GM18867 (cell line): Measurements from ENCODE around the gene CFAP90.

Source experiments
- ATAC-seq: cut with Tn5 transposase; IDR thresholded peaks from one replicate; pipeline ENCODE4 v1.9.1; 2021; ENCODE audit warnings: mild to moderate bottlenecking, moderate library complexity; ENCODE audit not compliant: unreplicated experiment

CFAP90 gene

GRCh38 chr5:7850395-7851239 lies at the start of gene CFAP90:
Gene CFAP90, minus strand, starts transcription at chr5:7851133. Its CDS starts 112 bp downstream, at chr5:7851021.
- no peak for ATAC-seq

- ATAC-seq, result peak; percentile 81
These were observed 46.2 kb upstream of the CFAP90 start for GRCh38 chr5:7897014-7897600.

GRCh38 chr5:7894860-7895259 lies 43.9 kb upstream of the CFAP90 start:
- ATAC-seq, result peak; percentile 93

GRCh38 chr5:7894439-7894838 lies 43.5 kb upstream of the CFAP90 start:
- ATAC-seq, result peak; percentile 20

DNA sequence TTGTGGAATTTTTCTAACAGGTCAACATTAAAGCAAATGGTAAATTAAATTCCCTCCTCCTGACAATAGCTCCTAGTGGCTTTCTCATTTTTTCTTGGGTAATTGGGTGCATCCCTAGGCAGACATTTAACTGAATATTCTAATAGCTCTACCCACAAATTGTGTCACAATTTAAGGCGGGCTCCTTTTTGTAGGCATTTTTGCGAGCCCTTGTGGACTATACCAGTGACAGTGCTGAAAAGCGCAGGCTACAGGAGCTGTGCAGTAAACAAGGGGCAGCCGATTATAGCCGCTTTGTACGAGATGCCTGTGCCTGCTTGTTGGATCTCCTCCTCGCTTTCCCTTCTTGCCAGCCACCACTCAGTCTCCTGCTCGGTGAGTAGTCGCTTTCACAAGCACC lies 38.0 kb upstream of the CFAP90 start:
- no peak for ATAC-seq

DNA sequence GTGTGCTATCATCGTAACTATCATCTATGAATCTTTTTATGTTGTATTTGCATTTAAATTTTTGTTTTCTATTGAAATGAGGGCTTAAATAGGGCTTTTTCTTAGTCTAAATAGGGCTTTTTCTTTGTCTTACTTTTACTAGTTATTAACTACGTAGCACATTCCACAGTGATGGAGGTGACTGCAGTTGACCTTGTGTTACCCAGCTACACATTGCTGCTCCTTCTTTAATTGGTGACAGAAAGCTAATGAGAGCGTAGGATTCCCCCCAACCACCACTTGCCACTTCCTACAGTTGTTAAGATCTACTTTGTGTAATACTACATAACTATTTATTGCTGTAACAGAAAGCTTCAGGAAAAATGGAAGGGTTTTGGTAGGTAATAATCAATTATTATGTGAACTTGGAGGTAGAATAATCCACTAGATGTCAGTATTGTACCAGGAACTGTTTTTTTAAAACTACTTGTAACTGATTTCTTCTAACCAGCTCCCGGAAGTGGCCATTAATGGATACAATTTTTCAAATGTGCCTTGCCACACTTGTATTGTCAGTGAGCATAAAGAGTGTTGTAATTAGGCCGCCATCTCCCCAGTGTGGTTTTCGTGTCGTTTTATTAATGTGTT lies 36.0 kb upstream of the CFAP90 start:
- peak; percentile 75 for ATAC-seq

GRCh38 chr5:7884491-7885267 lies 33.7 kb upstream of the CFAP90 start:
- ATAC-seq, result no peak

GRCh38 chr5:7882926-7883325 lies 32.0 kb upstream of the CFAP90 start:
- no peak for ATAC-seq

DNA sequence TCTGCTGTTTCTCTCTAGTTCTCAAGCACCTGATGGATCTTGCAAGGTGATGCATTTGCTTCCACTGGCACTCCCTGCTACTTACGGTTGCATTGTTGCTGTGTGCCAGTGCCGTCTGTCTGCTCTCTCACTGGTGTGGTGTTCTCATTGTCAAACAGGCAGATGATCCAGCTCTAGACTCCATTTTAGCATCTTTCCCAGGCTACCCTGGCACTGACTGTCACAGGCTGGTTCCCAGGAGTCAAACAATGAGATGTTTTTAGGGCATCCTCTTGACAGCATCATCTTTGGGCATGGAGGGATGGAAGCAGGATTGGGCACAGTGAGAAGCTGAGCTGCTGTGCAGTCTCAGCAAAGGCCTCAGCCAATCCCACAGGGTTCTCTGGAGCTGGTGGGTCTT lies 30.9 kb upstream of the CFAP90 start:
- ATAC-seq, result no peak

DNA sequence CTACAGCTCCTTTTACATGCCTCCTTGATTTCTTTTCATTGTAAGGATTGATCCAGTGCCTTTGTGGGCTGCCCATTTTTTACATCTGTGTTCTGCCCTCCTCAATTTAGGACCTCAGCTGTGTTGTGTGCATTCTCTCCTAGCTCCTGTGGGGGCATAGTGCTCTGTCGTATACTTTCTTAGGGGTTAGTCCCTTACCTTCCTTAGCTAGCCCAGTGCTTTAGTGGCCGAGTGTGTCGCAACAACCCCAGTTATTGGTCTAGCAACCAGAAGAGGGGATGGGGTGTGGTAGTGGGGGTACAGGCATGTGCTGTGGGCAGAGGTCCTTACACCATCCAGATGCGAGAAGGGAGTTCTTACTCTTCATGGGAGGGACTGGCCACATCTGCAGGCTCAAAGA lies 30.2 kb upstream of the CFAP90 start:
- ATAC-seq, result no peak

GRCh38 chr5:7878381-7878873 lies 27.5 kb upstream of the CFAP90 start:
- ATAC-seq, result peak; percentile 94

DNA sequence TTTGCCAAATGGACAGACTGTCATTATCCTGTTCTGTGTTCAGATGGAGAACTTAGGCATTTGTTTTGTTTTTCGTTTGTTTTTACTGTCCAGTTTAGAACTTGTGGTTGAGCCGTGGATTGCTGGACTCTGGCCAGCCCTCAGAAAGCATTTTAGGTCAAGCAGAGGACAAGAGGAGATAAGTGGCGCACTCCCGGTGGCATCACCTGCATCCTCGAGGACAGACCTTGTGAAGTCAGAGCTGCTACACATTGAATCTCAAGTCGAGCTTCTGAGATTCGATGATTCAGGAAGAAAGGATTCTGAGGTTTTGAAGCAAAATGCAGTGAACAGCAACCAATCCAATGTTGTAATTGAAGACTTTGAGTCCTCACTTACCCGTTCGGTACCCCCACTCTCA lies 26.9 kb upstream of the CFAP90 start:
- ATAC-seq, result no peak

- ATAC-seq, result peak; percentile 61
These were observed 25.9 kb upstream of the CFAP90 start for GRCh38 chr5:7876867-7877266.

- no peak for ATAC-seq
These were observed 24.2 kb upstream of the CFAP90 start for GRCh38 chr5:7875151-7875550.

DNA sequence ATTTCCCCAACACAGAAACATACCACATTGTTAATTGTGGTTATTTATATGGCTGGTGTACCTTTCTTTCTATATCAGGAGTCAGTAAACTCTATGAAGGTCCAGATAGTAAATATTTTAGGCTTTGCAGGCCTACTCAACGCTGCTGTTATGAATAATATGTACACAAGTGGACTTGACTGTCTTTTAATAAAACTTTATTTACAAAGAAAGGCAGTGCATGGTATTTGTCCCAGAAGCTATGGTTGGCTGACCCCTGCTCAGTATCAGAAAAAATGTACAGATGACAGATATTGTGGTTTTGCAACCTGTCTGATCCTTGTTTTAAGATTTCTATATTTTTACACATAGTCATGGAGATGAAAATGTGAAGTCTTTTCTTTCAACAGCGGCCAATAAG lies 23.7 kb upstream of the CFAP90 start:
- no peak for ATAC-seq

GRCh38 chr5:7873216-7873615 lies 22.3 kb upstream of the CFAP90 start:
- ATAC-seq, result peak; percentile 19

DNA sequence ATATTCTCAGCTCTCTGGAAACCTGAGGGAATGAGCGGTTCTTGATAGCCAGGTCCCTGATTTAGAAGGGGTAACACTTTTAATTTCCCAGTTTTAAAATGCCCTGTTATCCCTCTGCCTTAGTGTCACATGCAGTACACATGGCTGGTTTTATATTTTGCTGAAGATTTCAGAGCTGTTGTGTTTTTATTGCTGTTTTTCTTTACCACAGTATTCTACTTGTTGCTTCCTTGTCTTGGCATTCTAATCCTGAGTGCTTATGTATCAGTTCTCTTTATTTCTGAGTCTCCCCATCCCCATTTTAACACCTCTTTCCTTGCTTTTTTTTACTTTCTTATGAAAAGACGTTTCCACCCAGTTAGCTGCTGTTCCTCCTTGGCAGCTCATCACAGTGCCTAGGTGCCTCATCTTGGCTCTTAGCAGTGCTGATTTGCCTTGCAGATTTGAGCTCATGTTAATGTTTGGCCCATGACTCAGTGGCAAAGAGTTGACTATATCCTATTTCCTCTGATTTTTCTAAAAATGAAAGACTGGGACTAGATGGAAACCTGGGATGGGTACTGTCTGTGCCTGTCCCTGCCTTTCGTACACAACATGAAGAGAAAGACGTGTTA lies 21.7 kb upstream of the CFAP90 start:
- no peak for ATAC-seq

DNA sequence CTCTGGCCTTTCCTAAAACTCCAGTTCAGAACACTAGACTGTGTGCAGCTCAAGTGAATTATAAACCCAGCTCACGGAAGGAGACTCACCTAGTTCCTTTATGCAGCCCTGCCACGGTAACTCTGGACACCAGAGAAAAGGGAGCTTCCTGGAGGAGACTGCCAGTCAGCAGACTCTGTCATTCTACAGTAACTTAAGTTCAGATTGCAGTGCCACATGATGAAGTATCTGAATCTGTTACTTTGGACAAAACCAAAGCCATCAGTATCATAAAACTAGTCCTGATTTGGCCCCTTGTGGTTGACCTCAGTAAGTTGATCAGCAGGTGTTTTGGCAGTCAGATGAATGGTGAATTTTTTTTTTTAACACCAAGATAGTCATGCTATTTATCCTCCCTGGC lies 20.7 kb upstream of the CFAP90 start:
- peak; percentile 23 for ATAC-seq

DNA sequence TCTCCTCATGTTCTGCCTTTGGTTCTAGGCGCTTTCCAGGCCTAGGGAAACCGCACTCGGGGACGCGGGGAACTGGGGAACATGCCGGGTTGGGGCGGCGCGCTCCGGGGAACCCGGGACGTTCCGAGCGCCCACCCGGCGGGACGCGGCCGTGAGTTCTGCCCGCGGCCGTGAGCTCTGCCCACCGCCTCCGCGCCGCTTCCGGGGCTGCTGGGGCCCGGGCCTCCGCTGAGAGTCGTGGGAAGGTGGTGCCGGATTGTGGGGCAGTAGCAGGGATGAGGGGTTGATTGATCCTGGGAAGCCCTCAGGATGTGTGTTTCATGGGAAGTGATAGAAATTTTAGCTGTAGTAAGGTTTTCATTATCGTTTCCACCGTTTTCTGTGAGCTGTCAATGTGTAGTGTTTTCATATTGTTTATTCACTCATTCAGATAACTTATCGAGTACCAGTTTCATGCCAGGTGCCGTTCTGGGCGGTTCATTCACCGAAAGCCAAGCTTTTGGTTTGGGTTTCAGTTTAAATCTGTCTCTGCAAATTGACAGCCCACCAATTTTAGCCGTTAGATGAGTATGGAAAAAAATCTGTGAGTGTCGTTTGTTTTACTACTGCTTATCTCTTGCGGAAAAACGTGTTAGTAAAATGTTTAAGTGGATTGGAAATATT lies 18.7 kb upstream of the CFAP90 start:
- ATAC-seq, result peak; percentile 28
